Measurements from ENCODE around the gene SDHAF3. TPM values are rescaled to one million over a fixed set of nuclear protein-coding genes. Genes with fewer than 3 reads are reported as not detected.

SDHAF3 gene
- total RNA-seq, 2 donors from 2014 or later: 20.2 to 22.4 TPM

- Mint-ChIP-seq H3K27me3 (ENCODE audit: insufficient read depth) (peaks cover 6% of the 10 kb centered on the region), H3K27ac (no peak overlapping the region), H3K9me3 (peaks cover 2% of the 10 kb centered on the region), H3K4me1 (no peaks in the 10 kb centered on the region), H3K4me3 (no peak overlapping the region), H3K36me3 (ENCODE audit: low read depth) (no peaks in the 10 kb centered on the region)
- TF ChIP-seq CTCF (conservative IDR thresholded peaks at IDR 0.05): no peak
- H3K4me3 ChIP-seq (ENCODE audit: low read length): no peak overlapping the region
- no peaks in the 10 kb centered on the region for H3K4me1 ChIP-seq (ENCODE audit: control insufficient read depth, insufficient read depth, low read length)
- H3K9me3 ChIP-seq (ENCODE audit: control insufficient read depth, low read length): no peaks in the 10 kb centered on the region
- no peaks in the 10 kb centered on the region for H3K27me3 ChIP-seq (ENCODE audit: control insufficient read depth, insufficient read depth, low read length, poor library complexity, severe bottlenecking)
- no peak overlapping the region for H3K9ac ChIP-seq (ENCODE audit: extremely low read depth, low read length, poor library complexity, severe bottlenecking)
- DNase-seq: no peak
- 78 to 83% methylated on average over 5 to 7 of the region's 7 CpGs for WGBS, 2 experiments (ENCODE audit: insufficient coverage in 1 of 2, insufficient read length in 1 of 2)
- no peak overlapping the region for H3K27ac ChIP-seq (ENCODE audit: low read depth, low read length)
- no peaks in the 10 kb centered on the region for H3K36me3 ChIP-seq (ENCODE audit: control insufficient read depth, insufficient read depth, low read length)
Measured at GRCh38 chr7:97215556-97215955, 98.1 kb downstream of the SDHAF3 start.

- no peaks in the 10 kb centered on the region for H3K9me3 ChIP-seq (ENCODE audit: control insufficient read depth, low read length)
- no peaks in the 10 kb centered on the region for H3K36me3 ChIP-seq (ENCODE audit: control insufficient read depth, insufficient read depth, low read length)
- TF ChIP-seq CTCF (conservative IDR thresholded peaks at IDR 0.05): no peak
- no peak overlapping the region for H3K4me3 ChIP-seq (ENCODE audit: low read length)
- Mint-ChIP-seq H3K36me3 (ENCODE audit: low read depth) (no peaks in the 10 kb centered on the region), H3K27ac (no peak overlapping the region), H3K4me1 (peaks cover 2% of the 10 kb centered on the region), H3K9me3 (no peaks in the 10 kb centered on the region), H3K4me3 (no peak overlapping the region), H3K27me3 (ENCODE audit: insufficient read depth) (no peaks in the 10 kb centered on the region)
- no peaks in the 10 kb centered on the region for H3K4me1 ChIP-seq (ENCODE audit: control insufficient read depth, insufficient read depth, low read length)
- H3K27ac ChIP-seq (ENCODE audit: low read depth, low read length): no peak overlapping the region
- 0 to 38% methylated on average over 1 to 2 of the region's 2 CpGs for WGBS, 2 experiments (ENCODE audit: insufficient coverage in 1 of 2, insufficient read length in 1 of 2)
- no peak for DNase-seq
- no peak overlapping the region for H3K9ac ChIP-seq (ENCODE audit: extremely low read depth, low read length, poor library complexity, severe bottlenecking)
- no peaks in the 10 kb centered on the region for H3K27me3 ChIP-seq (ENCODE audit: control insufficient read depth, insufficient read depth, low read length, poor library complexity, severe bottlenecking)
Measured at GRCh38 chr7:97218767-97219166, 101.3 kb downstream of the SDHAF3 start.

GRCh38 chr7:97219237-97219636 lies 101.7 kb downstream of the SDHAF3 start:
- Mint-ChIP-seq H3K4me3 (no peak overlapping the region), H3K36me3 (ENCODE audit: low read depth) (no peaks in the 10 kb centered on the region), H3K4me1 (peaks cover 2% of the 10 kb centered on the region), H3K27ac (no peak overlapping the region), H3K27me3 (ENCODE audit: insufficient read depth) (no peaks in the 10 kb centered on the region), H3K9me3 (no peaks in the 10 kb centered on the region)
- H3K4me1 ChIP-seq (ENCODE audit: control insufficient read depth, insufficient read depth, low read length): no peaks in the 10 kb centered on the region
- no peaks in the 10 kb centered on the region for H3K36me3 ChIP-seq (ENCODE audit: control insufficient read depth, insufficient read depth, low read length)
- H3K27me3 ChIP-seq (ENCODE audit: control insufficient read depth, insufficient read depth, low read length, poor library complexity, severe bottlenecking): no peaks in the 10 kb centered on the region
- no peak for DNase-seq
- H3K9me3 ChIP-seq (ENCODE audit: control insufficient read depth, low read length): no peaks in the 10 kb centered on the region
- no peak for TF ChIP-seq CTCF (conservative IDR thresholded peaks at IDR 0.05)
- no peak overlapping the region for H3K4me3 ChIP-seq (ENCODE audit: low read length)
- no peak overlapping the region for H3K9ac ChIP-seq (ENCODE audit: extremely low read depth, low read length, poor library complexity, severe bottlenecking)
- H3K27ac ChIP-seq (ENCODE audit: low read depth, low read length): no peak overlapping the region
- WGBS, 2 experiments (ENCODE audit: insufficient coverage in 1 of 2, insufficient read length in 1 of 2): 87% methylated on average over 2 of the region's 2 CpGs; no CpG with 5 or more reads in 1 of the 2 experiments
